Karpas-422 (cell line): ENCODE measurements around the gene RBMS3. TPM values are rescaled to one million over a fixed set of nuclear protein-coding genes. Genes with fewer than 3 reads are reported as not detected.

Experiments
- DNase-seq: peaks from one replicate; pipeline ENCODE4 v3.0.0-alpha.2; 2015
- H2AFZ ChIP-seq: fragments of 200-600 bp; sonication (generic); 2 replicates; pipeline ENCODE4 v1.6.1; 2014; ENCODE audit warnings: antibody characterized with exemption, low read length, mixed read lengths
- H3K27ac ChIP-seq: fragments of 200-600 bp; sonication (generic); 2 replicates; pipeline ENCODE4 v1.5.1; 2014; ENCODE audit warnings: mild to moderate bottlenecking, low read length, moderate library complexity
- H3K27me3 ChIP-seq: fragments of 200-600 bp; sonication (generic); 2 replicates; pipeline ENCODE4 v1.6.1; 2014; ENCODE audit warnings: low read length, mixed read lengths
- H3K36me3 ChIP-seq: fragments of 200-600 bp; sonication (generic); 2 replicates; pipeline ENCODE4 v1.6.1; 2014; ENCODE audit warnings: low read length, mixed read lengths; ENCODE audit not compliant: insufficient read depth
- H3K4me1 ChIP-seq: fragments of 200-600 bp; sonication (generic); 2 replicates; pipeline ENCODE4 v1.6.1; 2014; ENCODE audit warnings: mild to moderate bottlenecking, low read length, mixed read lengths
- H3K4me2 ChIP-seq: fragments of 200-600 bp; sonication (generic); 2 replicates; pipeline ENCODE4 v1.6.1; 2014; ENCODE audit warnings: low read length, low read depth, mild to moderate bottlenecking; ENCODE audit not compliant: poor library complexity, severe bottlenecking
- H3K4me3 ChIP-seq: fragments of 200-600 bp; sonication (generic); 2 replicates; pipeline ENCODE4 v1.5.1; 2014; ENCODE audit warnings: mild to moderate bottlenecking, antibody characterized with exemption, low read length, mixed read lengths
- H3K79me2 ChIP-seq: fragments of 200-600 bp; sonication (generic); 2 replicates; pipeline ENCODE4 v1.6.1; 2014; ENCODE audit warnings: mild to moderate bottlenecking, low read length, mixed read lengths
- H3K9ac ChIP-seq: fragments of 200-600 bp; sonication (generic); 2 replicates; pipeline ENCODE4 v1.6.0; 2014; ENCODE audit warnings: low read length
- H3K9me2 ChIP-seq: fragments of 200-600 bp; sonication (generic), shearing (Covaris generic); replicated peaks from 2 replicates; pipeline ENCODE4 v1.6.0; 2014; ENCODE audit warnings: mild to moderate bottlenecking, low read length, moderate library complexity; ENCODE audit not compliant: insufficient read depth
- H3K9me3 ChIP-seq: fragments of 300-700, 200-600 bp; sonication (generic); 2 replicates; pipeline ENCODE4 v1.6.1; 2014; ENCODE audit warnings: low read length, mixed read lengths
- H4K20me1 ChIP-seq: fragments of 200-600 bp; sonication (generic); 2 replicates; pipeline ENCODE4 v1.6.1; 2014; ENCODE audit warnings: mild to moderate bottlenecking, antibody characterized with exemption, low read length, low read depth; ENCODE audit not compliant: insufficient read depth
- total RNA-seq: library from RNA; depleted of rRNA; stranded (reverse); fragments of >200 nt; shearing (Covaris generic); gene quantifications from 2 replicates; pipeline ENCODE4 v1.2.3, GENCODE V29; 2014; ENCODE audit warnings: low replicate concordance

Gene RBMS3
- total RNA-seq, 1 experiment from 2014 or later, result not detected

- no peaks in the 10 kb centered on the region for H3K36me3 ChIP-seq
- H3K79me2 ChIP-seq, result no peaks in the 10 kb centered on the region
- H3K27me3 ChIP-seq, result no peaks in the 10 kb centered on the region
- no peak for DNase-seq
- H3K9me3 ChIP-seq, result peaks cover 25% of the 10 kb centered on the region
- H3K4me1 ChIP-seq, result no peaks in the 10 kb centered on the region
- no peak overlapping the region for H3K9ac ChIP-seq
- no peak overlapping the region for H3K27ac ChIP-seq
- H2AFZ ChIP-seq, result no peak overlapping the region
- H3K9me2 ChIP-seq, result 0 out of 2 replicates have a peak, but pooled peaks cover 8% of the 10 kb centered on the region
- H3K4me3 ChIP-seq, result no peak overlapping the region
- H4K20me1 ChIP-seq, result no peaks in the 10 kb centered on the region
- no peak overlapping the region for H3K4me2 ChIP-seq
Observed at GRCh38 chr3:29290596-29290995, 9.7 kb downstream of the RBMS3 start.

- Histone ChIP-seq H3K9me2 (0 out of 2 replicates have a peak, but pooled peaks cover 8% of the 10 kb centered on the region), H3K27me3 (no peaks in the 10 kb centered on the region), H3K9ac (no peak overlapping the region), H3K79me2 (no peaks in the 10 kb centered on the region), H3K4me3 (no peak overlapping the region), H3K9me3 (peaks cover 25% of the 10 kb centered on the region), H3K4me2 (no peak overlapping the region), H3K4me1 (no peaks in the 10 kb centered on the region), H3K27ac (no peak overlapping the region), H2AFZ (no peak overlapping the region), H3K36me3 (no peaks in the 10 kb centered on the region), H4K20me1 (no peaks in the 10 kb centered on the region)
- DNase-seq, result no peak
Observed at GRCh38 chr3:29291260-29291981, 10.6 kb downstream of the RBMS3 start.

DNA sequence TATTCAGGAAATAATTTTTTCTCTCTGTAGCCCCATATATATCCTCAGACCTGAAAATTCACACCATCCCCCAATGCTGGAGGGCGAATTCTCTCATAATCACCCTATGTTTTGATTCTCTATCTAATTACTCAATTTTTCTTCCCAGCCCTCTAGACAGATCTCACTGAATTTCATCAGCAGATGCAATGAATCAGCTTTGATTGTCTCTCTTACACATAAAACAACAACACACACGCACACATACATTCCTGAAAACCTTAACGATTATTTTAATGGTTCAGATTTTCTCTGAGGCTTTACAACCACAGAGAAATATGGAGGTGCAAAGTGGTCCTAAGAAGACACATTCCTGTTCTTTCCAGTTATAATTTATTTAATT, 11.1 kb downstream of the RBMS3 start:
- no peaks in the 10 kb centered on the region for H3K36me3 ChIP-seq
- no peak overlapping the region for H3K4me2 ChIP-seq
- no peaks in the 10 kb centered on the region for H3K27me3 ChIP-seq
- DNase-seq, result no peak
- no peak overlapping the region for H3K27ac ChIP-seq
- H2AFZ ChIP-seq, result no peak overlapping the region
- no peaks in the 10 kb centered on the region for H3K79me2 ChIP-seq
- H3K4me3 ChIP-seq, result no peak overlapping the region
- 0 out of 2 replicates have a peak, but pooled peaks cover 8% of the 10 kb centered on the region for H3K9me2 ChIP-seq
- H3K4me1 ChIP-seq, result no peaks in the 10 kb centered on the region
- H4K20me1 ChIP-seq, result no peaks in the 10 kb centered on the region
- H3K9me3 ChIP-seq, result peaks cover 25% of the 10 kb centered on the region
- H3K9ac ChIP-seq, result no peak overlapping the region

DNA sequence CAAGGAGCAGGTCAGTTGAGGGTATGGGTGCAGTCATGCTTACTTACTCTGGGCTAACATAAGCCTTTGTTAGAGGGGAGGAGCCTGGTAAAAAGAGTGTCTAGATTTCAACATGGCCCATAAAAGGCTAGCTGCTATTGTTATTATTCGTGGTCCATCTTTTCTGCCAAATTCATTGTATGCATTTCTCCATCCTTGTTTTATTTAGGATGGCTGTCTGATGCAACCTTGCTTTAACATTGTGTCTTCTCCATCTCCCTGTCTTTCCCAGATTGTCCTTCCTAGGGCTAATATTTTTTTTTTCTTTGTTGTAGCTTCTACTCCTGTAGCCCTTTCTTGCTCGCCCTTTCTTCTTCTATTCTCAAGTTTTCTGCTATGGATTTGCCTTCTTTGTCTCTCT, 12.6 kb downstream of the RBMS3 start:
- no peaks in the 10 kb centered on the region for H3K79me2 ChIP-seq
- no peak overlapping the region for H2AFZ ChIP-seq
- H4K20me1 ChIP-seq, result no peaks in the 10 kb centered on the region
- no peak overlapping the region for H3K27ac ChIP-seq
- H3K4me3 ChIP-seq, result no peak overlapping the region
- H3K9ac ChIP-seq, result no peak overlapping the region
- 0 out of 2 replicates have a peak, but pooled peaks cover 8% of the 10 kb centered on the region for H3K9me2 ChIP-seq
- peaks cover 25% of the 10 kb centered on the region for H3K9me3 ChIP-seq
- no peaks in the 10 kb centered on the region for H3K27me3 ChIP-seq
- no peaks in the 10 kb centered on the region for H3K4me1 ChIP-seq
- H3K36me3 ChIP-seq, result no peaks in the 10 kb centered on the region
- no peak for DNase-seq
- no peak overlapping the region for H3K4me2 ChIP-seq

GRCh38 chr3:29297998-29298397, 17.1 kb downstream of the RBMS3 start:
- Histone ChIP-seq H3K9ac (no peak overlapping the region), H3K36me3 (no peaks in the 10 kb centered on the region), H3K4me3 (no peak overlapping the region), H3K4me1 (no peaks in the 10 kb centered on the region), H3K27me3 (no peaks in the 10 kb centered on the region), H3K9me3 (peaks cover 20% of the 10 kb centered on the region), H3K27ac (no peak overlapping the region), H2AFZ (no peak overlapping the region), H4K20me1 (no peaks in the 10 kb centered on the region), H3K79me2 (no peaks in the 10 kb centered on the region), H3K9me2 (no peaks in the 10 kb centered on the region), H3K4me2 (no peak overlapping the region)
- no peak for DNase-seq

DNA sequence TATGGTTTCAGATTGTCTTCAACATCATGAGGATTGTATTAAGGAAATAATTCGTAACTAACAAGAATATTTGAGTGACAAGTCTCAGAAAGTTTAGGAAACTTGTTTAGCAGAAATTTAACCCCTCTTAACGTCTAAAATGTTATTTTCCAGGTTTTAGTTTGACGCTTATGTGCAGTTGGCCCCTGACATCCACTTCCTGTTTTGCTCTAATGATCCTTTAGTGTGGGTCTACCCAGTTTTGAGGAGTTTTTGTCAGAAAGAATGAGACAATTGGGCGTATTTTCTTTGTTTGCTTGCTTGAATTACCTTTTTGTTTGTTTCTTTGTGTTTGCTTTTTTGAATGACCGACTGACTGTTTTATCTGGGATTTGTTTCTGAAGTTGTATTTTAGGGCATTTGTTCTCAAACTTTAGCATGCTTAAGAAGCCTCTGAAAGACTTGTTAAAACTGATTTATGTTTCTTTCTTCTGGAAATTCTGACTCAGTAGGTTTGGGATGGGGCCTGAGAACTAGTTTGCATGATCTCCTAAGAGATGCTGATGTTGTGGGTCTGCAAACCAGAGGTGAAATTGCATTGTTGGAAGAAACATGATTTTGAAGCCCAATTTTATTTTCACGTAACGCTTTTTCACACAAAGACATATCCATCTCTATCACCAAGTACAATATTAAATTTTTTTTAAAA, 20.6 kb downstream of the RBMS3 start:
- no peak overlapping the region for H3K9ac ChIP-seq
- no peaks in the 10 kb centered on the region for H3K4me1 ChIP-seq
- H3K27me3 ChIP-seq, result no peaks in the 10 kb centered on the region
- H3K9me2 ChIP-seq, result no peaks in the 10 kb centered on the region
- H4K20me1 ChIP-seq, result no peaks in the 10 kb centered on the region
- no peak overlapping the region for H3K27ac ChIP-seq
- H3K36me3 ChIP-seq, result no peaks in the 10 kb centered on the region
- H3K4me2 ChIP-seq, result no peak overlapping the region
- no peak overlapping the region for H3K4me3 ChIP-seq
- H2AFZ ChIP-seq, result no peak overlapping the region
- no peaks in the 10 kb centered on the region for H3K79me2 ChIP-seq
- DNase-seq, result no peak
- H3K9me3 ChIP-seq, result peaks cover 14% of the 10 kb centered on the region

DNA sequence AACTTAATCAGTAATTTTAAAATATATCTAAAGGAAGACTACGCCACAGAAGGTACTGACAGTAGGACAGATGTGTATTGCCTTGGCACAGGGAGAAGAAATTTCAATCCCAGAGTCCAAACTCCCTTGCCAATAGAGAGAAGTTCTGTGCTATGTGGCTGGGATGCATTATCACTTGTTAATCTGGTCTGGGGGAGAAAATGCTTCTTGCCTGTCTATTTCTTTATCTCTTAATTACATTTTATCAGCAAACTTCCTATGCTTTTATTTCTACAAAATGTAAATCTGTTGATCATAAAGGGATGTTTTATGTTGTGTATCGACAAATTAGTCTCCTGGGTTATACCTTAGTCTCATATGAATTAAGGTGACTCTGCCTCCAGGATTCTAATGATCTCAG, 21.7 kb downstream of the RBMS3 start:
- Histone ChIP-seq H4K20me1 (no peaks in the 10 kb centered on the region), H3K4me2 (no peak overlapping the region), H3K27ac (no peak overlapping the region), H3K4me1 (no peaks in the 10 kb centered on the region), H3K9me3 (peaks cover 17% of the 10 kb centered on the region), H3K4me3 (no peak overlapping the region), H2AFZ (no peak overlapping the region), H3K9ac (no peak overlapping the region), H3K9me2 (no peaks in the 10 kb centered on the region), H3K27me3 (no peaks in the 10 kb centered on the region), H3K79me2 (no peaks in the 10 kb centered on the region), H3K36me3 (no peaks in the 10 kb centered on the region)
- DNase-seq, result no peak

DNA sequence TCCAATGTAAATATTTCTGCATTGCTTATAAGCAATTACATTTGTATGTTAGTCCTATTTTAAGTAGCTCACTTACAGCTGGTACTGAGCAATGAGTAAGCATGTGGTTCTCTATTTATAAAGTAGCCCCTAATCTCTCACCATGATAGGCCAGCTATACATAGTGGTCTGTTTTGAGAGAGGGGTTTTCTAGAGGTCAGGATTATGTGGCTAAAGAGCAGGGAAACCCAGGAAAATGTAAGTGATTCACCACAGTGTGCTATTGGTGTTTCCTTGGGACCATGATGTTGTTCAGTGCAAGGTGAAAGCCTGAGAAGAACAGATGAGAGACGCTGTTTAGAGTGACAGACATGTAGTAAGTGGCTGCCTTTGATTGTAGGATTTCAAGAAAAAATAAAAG, 26.4 kb downstream of the RBMS3 start:
- no peak overlapping the region for H3K27ac ChIP-seq
- no peaks in the 10 kb centered on the region for H3K36me3 ChIP-seq
- H3K9me2 ChIP-seq, result no peaks in the 10 kb centered on the region; the same call in 1 of the 2 replicates
- no peak overlapping the region for H3K4me2 ChIP-seq
- no peaks in the 10 kb centered on the region for H4K20me1 ChIP-seq
- no peaks in the 10 kb centered on the region for H3K4me1 ChIP-seq
- H3K4me3 ChIP-seq, result no peak overlapping the region
- H3K79me2 ChIP-seq, result no peaks in the 10 kb centered on the region
- no peak overlapping the region for H3K9ac ChIP-seq
- peaks cover 13% of the 10 kb centered on the region for H3K9me3 ChIP-seq
- no peak overlapping the region for H2AFZ ChIP-seq
- DNase-seq, result no peak
- no peaks in the 10 kb centered on the region for H3K27me3 ChIP-seq
